OCI-LY1 (cell line): ENCODE results near the gene RABGAP1L.

Experiments used
- EZH2 ChIP-seq: fragments of 200-600 bp; sonication (generic), shearing (Covaris generic); IDR thresholded peaks from 2 replicates; pipeline ENCODE4 v1.8.0; 2017; ENCODE audit warnings: borderline replicate concordance, mixed run types, mild to moderate bottlenecking, antibody characterized with exemption, low read length, moderate library complexity, mixed read lengths
- TF ChIP-seq, protein P1 (sequence below): fragments of 200-600 bp; sonication (generic), shearing (Covaris generic); IDR thresholded peaks from 2 replicates; pipeline ENCODE4 v1.5.1; 2017; ENCODE audit warnings: mild to moderate bottlenecking, antibody characterized with exemption, low read length, moderate library complexity, mixed read lengths

DNA sequence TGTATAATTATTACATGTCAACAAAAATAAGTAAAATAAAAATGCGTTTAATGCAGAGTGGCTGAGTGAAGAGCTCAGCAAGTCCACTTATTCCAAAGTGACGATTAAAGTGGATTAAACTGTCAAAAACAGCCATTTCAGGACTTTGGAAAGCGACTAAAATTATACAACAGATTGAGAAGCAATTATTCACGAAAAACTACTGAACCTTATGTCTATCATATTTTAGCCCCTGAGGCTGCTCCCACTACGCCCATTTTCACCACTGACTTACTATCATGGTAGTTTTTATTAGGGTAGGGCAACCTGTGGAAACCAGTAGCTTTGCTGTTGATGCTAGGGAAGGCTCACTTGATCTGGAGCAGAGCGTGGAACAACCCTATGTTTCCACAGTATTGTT is 174.1 kb downstream of the RABGAP1L start:
- TF ChIP-seq, protein P1, sequence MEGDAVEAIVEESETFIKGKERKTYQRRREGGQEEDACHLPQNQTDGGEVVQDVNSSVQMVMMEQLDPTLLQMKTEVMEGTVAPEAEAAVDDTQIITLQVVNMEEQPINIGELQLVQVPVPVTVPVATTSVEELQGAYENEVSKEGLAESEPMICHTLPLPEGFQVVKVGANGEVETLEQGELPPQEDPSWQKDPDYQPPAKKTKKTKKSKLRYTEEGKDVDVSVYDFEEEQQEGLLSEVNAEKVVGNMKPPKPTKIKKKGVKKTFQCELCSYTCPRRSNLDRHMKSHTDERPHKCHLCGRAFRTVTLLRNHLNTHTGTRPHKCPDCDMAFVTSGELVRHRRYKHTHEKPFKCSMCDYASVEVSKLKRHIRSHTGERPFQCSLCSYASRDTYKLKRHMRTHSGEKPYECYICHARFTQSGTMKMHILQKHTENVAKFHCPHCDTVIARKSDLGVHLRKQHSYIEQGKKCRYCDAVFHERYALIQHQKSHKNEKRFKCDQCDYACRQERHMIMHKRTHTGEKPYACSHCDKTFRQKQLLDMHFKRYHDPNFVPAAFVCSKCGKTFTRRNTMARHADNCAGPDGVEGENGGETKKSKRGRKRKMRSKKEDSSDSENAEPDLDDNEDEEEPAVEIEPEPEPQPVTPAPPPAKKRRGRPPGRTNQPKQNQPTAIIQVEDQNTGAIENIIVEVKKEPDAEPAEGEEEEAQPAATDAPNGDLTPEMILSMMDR: no peak
- TF ChIP-seq EZH2: no peak
